Measurements from ENCODE around the gene WNT7B.

The WNT7B gene

DNA sequence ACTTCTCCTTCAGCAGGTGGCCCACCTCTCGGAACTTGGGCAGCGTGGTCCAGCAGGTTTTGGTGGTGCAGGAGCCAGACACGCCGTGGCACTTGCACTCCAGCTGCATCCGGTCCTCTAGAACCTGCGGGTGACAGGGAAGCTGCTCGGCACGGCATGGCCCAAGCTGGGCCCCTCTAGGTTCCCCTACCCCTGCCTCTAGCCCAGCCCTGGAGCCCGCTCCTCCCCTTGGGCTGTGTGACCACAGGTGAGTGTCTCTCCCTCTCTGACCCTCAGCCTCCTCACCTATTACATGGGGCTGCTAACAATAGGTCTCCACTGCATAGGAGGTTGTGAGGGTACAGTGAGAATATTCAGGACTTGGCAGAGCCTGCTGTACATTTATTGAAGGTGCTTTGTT, 53.8 kb downstream of the WNT7B start:
- Histone ChIP-seq H2AFZ (ENCODE audit: low read length, unreplicated experiment) (no peak overlapping the region), H3K4me1 (ENCODE audit: control insufficient read depth, insufficient read depth, low read length, unreplicated experiment) (peaks cover 8% of the 10 kb centered on the region), H3K79me2 (ENCODE audit: control insufficient read depth, insufficient read depth, low read length, unreplicated experiment) (no peaks in the 10 kb centered on the region), H3K27ac (ENCODE audit: low read depth, low read length) (no peak overlapping the region), H3K36me3 (ENCODE audit: insufficient read depth, low read length) (no peaks in the 10 kb centered on the region), H3K27me3 (ENCODE audit: insufficient read depth, low read length) (no peaks in the 10 kb centered on the region), H3K4me3 (ENCODE audit: low read depth, low read length) (no peak overlapping the region)

DNA sequence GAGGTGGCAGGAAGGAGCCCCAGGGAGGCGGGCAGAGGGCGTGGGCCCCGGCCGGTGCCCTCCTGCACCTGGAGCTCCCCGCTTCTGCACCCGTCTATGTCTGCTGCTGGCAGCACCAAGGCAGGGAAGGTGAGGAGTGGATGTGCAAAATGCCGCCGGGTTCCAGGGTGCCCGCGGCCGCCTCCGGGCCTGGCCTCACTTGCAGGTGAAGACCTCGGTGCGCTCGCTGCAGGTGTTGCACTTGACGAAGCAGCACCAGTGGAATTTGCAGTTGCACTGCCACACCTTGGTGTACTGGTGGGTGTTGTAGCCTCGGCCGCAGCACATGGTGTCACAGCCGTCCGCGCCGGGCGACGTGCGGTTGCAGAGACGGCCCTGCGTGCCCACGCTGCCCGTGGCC, 54.3 kb downstream of the WNT7B start:
- Histone ChIP-seq H3K27ac (ENCODE audit: low read depth, low read length) (no peak overlapping the region), H3K4me3 (ENCODE audit: low read depth, low read length) (no peak overlapping the region), H3K4me1 (ENCODE audit: control insufficient read depth, insufficient read depth, low read length, unreplicated experiment) (peaks cover 8% of the 10 kb centered on the region), H3K79me2 (ENCODE audit: control insufficient read depth, insufficient read depth, low read length, unreplicated experiment) (no peaks in the 10 kb centered on the region), H3K36me3 (ENCODE audit: insufficient read depth, low read length) (no peaks in the 10 kb centered on the region), H3K27me3 (ENCODE audit: insufficient read depth, low read length) (no peaks in the 10 kb centered on the region), H2AFZ (ENCODE audit: low read length, unreplicated experiment) (no peak overlapping the region)

DNA sequence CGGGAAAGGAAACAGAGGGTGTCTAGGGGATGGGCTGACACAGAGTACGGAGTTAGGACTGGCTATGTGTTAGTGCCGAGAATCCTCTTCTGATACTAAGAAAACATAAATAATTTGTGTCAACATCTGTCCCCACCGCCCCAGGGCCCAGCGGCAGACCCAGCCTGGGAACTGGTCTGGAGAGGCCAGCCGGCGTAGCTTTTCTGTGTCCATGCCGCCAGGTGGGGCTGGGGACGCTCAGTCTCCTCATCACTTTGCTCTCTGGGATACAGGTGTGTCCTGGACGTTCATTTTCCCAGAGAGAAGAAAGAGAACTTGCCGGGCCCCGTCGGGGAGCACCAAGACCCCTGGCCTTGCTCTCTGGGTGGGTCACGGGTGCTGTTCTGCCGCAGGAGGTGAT, 54.7 kb downstream of the WNT7B start:
- no peak overlapping the region for H3K27ac ChIP-seq (ENCODE audit: low read depth, low read length)

DNA sequence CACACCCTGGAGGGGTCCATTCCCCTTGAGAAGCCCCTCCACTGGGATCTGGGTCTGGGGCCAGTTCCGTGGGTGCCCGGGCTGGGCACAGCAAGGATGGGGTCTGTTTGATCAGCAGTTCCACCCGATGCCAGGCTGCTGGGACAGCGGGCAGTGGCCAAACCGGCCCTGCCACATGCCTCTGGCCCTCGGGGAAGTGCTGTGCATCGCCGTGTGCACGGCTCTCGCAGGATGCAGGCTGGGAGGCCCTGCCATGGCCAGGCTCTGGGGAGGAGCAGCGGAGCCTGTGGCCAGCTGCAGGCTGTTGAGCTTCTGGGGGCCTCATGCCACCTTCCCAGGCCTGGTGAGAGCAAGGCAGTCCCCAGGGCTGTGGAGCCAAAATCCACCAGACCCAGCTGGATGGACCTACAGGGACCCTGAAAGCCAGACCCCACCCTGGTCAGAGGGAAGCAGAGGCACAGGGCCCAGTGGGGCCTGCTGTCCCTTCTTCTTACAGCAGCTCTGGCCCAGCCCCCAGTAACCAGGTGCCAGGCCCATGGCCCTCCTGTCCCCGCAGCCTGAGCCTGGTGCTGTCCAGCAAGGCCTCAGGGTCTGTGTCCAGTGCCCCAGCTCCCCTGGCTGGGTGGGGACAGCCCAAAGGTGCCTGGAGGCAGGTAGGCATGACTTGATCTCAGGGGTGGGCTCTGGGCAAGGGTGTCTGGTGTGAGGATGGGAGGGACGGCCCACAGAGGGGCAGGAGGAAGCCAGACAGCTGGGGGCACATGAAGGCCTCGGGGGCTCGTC, 57.3 kb downstream of the WNT7B start:
- Histone ChIP-seq H3K27me3 (ENCODE audit: insufficient read depth, low read length) (no peaks in the 10 kb centered on the region), H3K4me3 (ENCODE audit: low read depth, low read length) (no peak overlapping the region), H3K4me1 (ENCODE audit: control insufficient read depth, insufficient read depth, low read length, unreplicated experiment) (peaks cover 2% of the 10 kb centered on the region), H3K36me3 (ENCODE audit: insufficient read depth, low read length) (no peaks in the 10 kb centered on the region), H3K79me2 (ENCODE audit: control insufficient read depth, insufficient read depth, low read length, unreplicated experiment) (no peaks in the 10 kb centered on the region), H2AFZ (ENCODE audit: low read length, unreplicated experiment) (no peak overlapping the region), H3K27ac (ENCODE audit: low read depth, low read length) (no peak overlapping the region)

More for the DNA sequence above, 54.7 kb downstream of the WNT7B start:
- Histone ChIP-seq H3K27me3 (ENCODE audit: insufficient read depth, low read length) (no peaks in the 10 kb centered on the region), H3K79me2 (ENCODE audit: control insufficient read depth, insufficient read depth, low read length, unreplicated experiment) (no peaks in the 10 kb centered on the region), H3K4me3 (ENCODE audit: low read depth, low read length) (no peak overlapping the region), H3K36me3 (ENCODE audit: insufficient read depth, low read length) (no peaks in the 10 kb centered on the region), H2AFZ (ENCODE audit: low read length, unreplicated experiment) (no peak overlapping the region), H3K4me1 (ENCODE audit: control insufficient read depth, insufficient read depth, low read length, unreplicated experiment) (peaks cover 8% of the 10 kb centered on the region)

DNA sequence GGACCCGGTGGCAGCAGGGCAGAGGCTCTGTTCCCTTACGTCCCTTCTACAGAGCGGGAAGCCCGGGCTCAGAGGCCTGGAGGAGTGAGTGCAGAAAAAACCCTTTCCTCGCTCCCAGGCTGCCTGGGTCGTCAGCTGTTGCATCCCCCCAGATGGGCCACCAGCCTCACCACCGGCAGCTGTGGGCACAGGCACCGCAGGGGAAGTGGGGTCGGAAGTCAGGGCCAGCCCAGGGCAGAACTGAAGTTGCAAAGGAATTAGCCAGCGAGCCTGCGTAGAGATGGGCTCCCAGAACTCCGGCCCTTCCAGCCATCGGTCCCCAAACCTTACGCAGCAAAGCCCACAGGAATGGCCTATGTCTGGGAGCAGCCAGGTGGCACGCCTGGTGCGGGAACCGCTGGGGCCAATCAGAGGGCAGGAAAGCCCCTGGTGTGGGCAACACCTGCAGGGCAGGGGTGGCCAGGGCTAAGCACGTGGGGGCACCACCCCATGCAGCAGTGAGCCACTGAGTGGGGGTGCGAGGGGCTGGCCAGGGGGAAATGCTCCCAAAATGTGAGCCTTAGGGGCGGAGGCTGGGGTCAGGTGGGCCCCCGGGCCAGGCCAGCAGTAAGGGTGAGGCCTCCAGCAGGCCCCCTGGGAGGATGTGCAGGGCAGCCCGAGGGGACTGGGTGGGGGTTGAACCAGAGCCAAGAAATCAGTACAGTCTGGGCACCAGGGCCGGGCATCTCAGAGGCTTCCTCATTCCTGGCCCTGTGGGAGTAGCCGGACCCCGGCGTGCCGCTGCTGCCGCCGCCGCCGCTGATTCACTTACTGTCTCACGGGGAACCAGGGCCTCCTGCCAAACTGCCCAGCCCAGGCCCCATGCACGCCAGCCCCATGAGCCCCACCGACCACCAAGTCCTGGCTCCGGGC, 58.2 kb downstream of the WNT7B start:
- H3K27me3 ChIP-seq (ENCODE audit: insufficient read depth, low read length) = no peaks in the 10 kb centered on the region
- H2AFZ ChIP-seq (ENCODE audit: low read length, unreplicated experiment) = no peak overlapping the region
- peaks cover 2% of the 10 kb centered on the region for H3K4me1 ChIP-seq (ENCODE audit: control insufficient read depth, insufficient read depth, low read length, unreplicated experiment)
- H3K27ac ChIP-seq (ENCODE audit: low read depth, low read length) = no peak overlapping the region
- no peaks in the 10 kb centered on the region for H3K79me2 ChIP-seq (ENCODE audit: control insufficient read depth, insufficient read depth, low read length, unreplicated experiment)
- H3K36me3 ChIP-seq (ENCODE audit: insufficient read depth, low read length) = no peaks in the 10 kb centered on the region
- no peak overlapping the region for H3K4me3 ChIP-seq (ENCODE audit: low read depth, low read length)

DNA sequence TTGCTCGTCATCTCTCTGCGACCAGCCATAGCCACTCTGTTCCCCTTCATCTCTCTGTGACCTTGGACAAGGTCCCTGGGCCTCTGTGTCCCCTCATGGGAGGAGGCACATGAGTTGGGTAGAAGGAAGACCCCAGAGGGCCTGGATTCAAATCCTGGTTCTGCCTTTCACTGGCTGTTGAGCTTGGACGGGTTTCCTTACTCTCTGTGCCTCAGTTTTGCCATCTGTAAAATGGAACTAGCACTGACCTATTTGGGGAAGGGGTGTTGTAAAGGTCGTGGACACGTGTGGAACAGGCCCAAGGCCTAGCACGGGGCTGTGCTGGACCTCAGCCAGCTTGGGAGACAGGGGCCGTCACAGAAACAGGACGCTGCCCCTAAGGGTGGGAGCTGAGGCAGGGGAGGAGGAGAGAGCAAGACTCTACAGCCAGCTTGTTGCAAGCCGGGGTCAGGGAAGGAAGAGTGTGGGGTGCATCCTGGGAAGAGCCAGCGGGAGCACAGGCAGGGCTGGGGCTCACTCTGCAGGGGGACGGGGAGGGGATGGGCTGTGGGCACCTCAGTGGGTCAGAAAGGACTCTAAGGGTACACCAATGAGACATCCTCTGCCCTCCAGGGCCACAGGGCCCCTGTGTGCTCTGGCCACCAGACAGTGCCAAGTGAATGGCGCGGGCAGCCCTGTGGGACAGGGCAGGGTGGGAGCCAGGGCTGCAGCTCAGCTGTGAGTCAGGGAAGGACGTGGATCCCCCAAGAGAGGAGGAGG, 59.1 kb downstream of the WNT7B start:
- no peaks in the 10 kb centered on the region for H3K36me3 ChIP-seq (ENCODE audit: insufficient read depth, low read length)
- H3K27me3 ChIP-seq (ENCODE audit: insufficient read depth, low read length) = no peaks in the 10 kb centered on the region
- no peaks in the 10 kb centered on the region for H3K79me2 ChIP-seq (ENCODE audit: control insufficient read depth, insufficient read depth, low read length, unreplicated experiment)
- H2AFZ ChIP-seq (ENCODE audit: low read length, unreplicated experiment) = no peak overlapping the region
- peaks cover 2% of the 10 kb centered on the region for H3K4me1 ChIP-seq (ENCODE audit: control insufficient read depth, insufficient read depth, low read length, unreplicated experiment)
- H3K4me3 ChIP-seq (ENCODE audit: low read depth, low read length) = no peak overlapping the region
- no peak overlapping the region for H3K27ac ChIP-seq (ENCODE audit: low read depth, low read length)

DNA sequence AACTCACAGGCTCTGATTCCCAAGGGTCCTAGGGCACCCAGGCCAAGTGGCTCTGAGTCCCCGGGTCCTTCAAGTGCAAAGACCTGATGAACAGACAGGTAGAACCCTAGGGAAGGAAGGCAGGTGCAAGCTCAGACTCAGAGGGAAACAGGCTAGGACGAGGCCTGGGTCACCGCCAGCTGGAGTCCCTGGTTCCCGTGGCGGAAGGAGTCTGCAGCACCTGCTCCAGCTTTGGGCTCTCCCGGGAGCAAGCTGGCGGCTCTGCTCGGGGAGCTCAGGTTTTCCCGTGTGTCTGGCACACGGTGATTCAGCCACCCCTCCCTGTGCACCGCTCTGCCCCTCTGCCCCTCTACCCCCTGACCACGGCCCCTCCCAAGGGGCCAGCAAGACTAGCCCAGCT, 59.8 kb downstream of the WNT7B start:
- Histone ChIP-seq H3K27me3 (ENCODE audit: insufficient read depth, low read length) (no peaks in the 10 kb centered on the region), H3K27ac (ENCODE audit: low read depth, low read length) (no peak overlapping the region), H3K36me3 (ENCODE audit: insufficient read depth, low read length) (no peaks in the 10 kb centered on the region), H3K4me1 (ENCODE audit: control insufficient read depth, insufficient read depth, low read length, unreplicated experiment) (peaks cover 2% of the 10 kb centered on the region), H3K4me3 (ENCODE audit: low read depth, low read length) (no peak overlapping the region), H2AFZ (ENCODE audit: low read length, unreplicated experiment) (no peak overlapping the region), H3K79me2 (ENCODE audit: control insufficient read depth, insufficient read depth, low read length, unreplicated experiment) (no peaks in the 10 kb centered on the region)

DNA sequence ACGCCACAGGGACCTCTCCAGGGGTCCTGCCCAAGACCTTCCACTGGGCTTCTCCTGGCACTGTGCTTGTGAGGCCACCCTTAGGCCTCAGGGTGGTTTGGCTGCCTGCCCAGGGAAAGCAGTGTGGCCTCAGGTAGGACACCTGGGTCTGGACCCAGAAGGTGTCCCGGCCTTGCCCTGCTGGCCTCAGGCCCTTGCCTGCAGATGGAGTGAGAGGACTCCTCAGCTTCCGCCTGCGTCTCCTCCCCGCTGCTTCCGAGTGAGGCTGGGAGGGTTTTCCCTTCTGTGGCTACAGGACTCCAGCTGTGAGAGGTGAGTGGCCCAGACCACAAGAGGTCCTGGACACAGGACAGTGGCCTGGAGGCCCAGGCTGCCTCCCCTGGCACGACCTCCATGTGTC, 60.4 kb downstream of the WNT7B start:
- peaks cover 2% of the 10 kb centered on the region for H3K4me1 ChIP-seq (ENCODE audit: control insufficient read depth, insufficient read depth, low read length, unreplicated experiment)
- H3K36me3 ChIP-seq (ENCODE audit: insufficient read depth, low read length) = no peaks in the 10 kb centered on the region
- H3K79me2 ChIP-seq (ENCODE audit: control insufficient read depth, insufficient read depth, low read length, unreplicated experiment) = no peaks in the 10 kb centered on the region
- H3K4me3 ChIP-seq (ENCODE audit: low read depth, low read length) = no peak overlapping the region
- H2AFZ ChIP-seq (ENCODE audit: low read length, unreplicated experiment) = no peak overlapping the region
- H3K27ac ChIP-seq (ENCODE audit: low read depth, low read length) = no peak overlapping the region
- H3K27me3 ChIP-seq (ENCODE audit: insufficient read depth, low read length) = no peaks in the 10 kb centered on the region

DNA sequence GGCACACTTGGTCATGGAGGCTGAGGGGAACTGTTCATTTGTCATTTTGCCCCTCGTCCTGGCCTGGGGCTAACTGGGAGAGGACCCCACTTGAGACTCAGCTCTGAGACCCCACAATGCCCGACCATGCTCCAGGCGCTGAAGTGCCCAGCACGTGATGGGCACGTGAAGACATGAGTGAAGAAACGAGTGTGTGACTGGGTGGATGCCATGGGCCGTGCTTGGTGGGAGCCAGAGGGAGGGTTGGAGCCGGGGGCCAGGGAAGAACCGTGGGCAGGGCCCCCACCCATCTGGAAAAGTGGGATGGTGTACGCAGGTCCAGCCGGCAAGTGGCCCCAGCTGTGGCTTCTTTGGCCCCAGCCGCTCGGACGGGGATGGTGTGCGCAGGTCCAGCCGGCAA, 61.1 kb downstream of the WNT7B start:
- peaks cover 2% of the 10 kb centered on the region for H3K4me1 ChIP-seq (ENCODE audit: control insufficient read depth, insufficient read depth, low read length, unreplicated experiment)
- H3K36me3 ChIP-seq (ENCODE audit: insufficient read depth, low read length) = no peaks in the 10 kb centered on the region
- no peak overlapping the region for H3K4me3 ChIP-seq (ENCODE audit: low read depth, low read length)
- H3K27ac ChIP-seq (ENCODE audit: low read depth, low read length) = no peak overlapping the region
- H3K27me3 ChIP-seq (ENCODE audit: insufficient read depth, low read length) = no peaks in the 10 kb centered on the region
- no peaks in the 10 kb centered on the region for H3K79me2 ChIP-seq (ENCODE audit: control insufficient read depth, insufficient read depth, low read length, unreplicated experiment)
- no peak overlapping the region for H2AFZ ChIP-seq (ENCODE audit: low read length, unreplicated experiment)

DNA sequence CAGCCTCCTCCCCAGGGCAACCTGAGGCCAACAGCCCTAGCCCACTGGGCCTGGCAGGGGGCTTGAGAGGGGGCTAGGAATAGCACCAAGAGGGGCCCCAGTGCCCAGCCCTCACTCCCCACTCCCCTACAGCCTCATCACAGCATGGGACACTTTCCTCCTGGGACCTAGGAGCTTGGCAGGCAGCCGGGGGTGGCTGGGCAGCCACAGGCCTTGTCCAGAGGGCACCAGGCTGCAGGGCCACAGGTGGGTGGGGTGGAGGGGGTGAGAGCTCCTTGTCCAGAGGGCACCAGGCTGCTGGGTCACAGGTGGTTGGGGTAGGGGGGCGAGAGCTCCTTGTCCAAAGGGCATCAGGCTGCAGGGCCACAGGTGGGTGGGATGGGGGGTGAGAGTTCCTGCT, 61.8 kb downstream of the WNT7B start:
- Histone ChIP-seq H3K4me3 (ENCODE audit: low read depth, low read length) (no peak overlapping the region), H3K4me1 (ENCODE audit: control insufficient read depth, insufficient read depth, low read length, unreplicated experiment) (peaks cover 2% of the 10 kb centered on the region), H3K36me3 (ENCODE audit: insufficient read depth, low read length) (no peaks in the 10 kb centered on the region), H2AFZ (ENCODE audit: low read length, unreplicated experiment) (no peak overlapping the region), H3K27me3 (ENCODE audit: insufficient read depth, low read length) (no peaks in the 10 kb centered on the region), H3K79me2 (ENCODE audit: control insufficient read depth, insufficient read depth, low read length, unreplicated experiment) (no peaks in the 10 kb centered on the region), H3K27ac (ENCODE audit: low read depth, low read length) (no peak overlapping the region)

Data from ACC112 (cell line).